Measurements from ENCODE around the gene DENND5A.

Gene DENND5A

DNA sequence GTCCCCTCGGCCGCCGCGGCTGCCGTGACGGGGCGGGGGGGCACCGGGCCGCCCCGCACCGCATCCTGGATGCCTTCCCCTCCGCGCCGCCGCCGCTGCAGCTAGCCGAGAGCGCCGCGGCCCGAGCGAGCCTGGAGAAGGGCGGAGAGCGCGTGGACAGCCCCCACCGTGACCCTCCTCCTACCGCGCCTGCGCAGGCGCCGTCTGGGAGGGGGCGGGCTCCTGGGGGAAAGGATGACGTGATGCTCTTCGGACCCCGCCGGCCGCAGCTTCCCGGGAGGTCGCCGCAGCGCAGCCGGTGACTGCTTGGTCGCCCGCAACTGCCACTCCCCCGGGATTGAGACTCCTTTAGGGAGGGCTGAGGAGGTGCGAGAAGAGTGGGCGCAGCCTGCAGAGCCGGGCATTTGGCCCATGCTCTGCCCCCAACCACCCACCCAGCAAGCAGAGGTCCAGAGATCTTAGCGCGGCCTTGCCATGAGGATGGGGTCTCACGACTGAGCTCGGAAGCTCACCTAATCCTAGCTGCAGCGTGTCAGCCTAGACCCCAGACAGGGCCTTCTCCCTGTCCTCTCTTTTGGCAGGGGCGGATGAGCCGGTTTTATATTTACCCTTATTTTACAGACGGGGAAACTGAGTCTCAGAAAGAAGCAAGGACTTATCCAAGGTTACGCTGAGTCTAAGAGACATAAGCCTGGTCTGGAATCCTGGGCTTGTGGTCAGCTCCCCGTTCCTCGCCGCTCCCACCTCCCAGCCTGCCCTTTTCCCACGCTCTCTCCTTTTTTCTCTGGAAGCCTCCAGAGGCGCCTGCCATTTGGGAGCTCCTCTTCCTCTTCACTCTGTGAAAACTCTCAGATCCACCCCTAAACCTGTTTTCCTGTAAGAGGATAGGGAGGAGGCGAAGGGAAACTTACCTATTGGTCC lies at the start of gene DENND5A:
Gene DENND5A, minus strand, starts transcription at position 140 of the 921 bp plus-strand sequence. CDS start 281 bp downstream, outside the sequence.
- DNase-seq, result peak; percentile 81

DNA sequence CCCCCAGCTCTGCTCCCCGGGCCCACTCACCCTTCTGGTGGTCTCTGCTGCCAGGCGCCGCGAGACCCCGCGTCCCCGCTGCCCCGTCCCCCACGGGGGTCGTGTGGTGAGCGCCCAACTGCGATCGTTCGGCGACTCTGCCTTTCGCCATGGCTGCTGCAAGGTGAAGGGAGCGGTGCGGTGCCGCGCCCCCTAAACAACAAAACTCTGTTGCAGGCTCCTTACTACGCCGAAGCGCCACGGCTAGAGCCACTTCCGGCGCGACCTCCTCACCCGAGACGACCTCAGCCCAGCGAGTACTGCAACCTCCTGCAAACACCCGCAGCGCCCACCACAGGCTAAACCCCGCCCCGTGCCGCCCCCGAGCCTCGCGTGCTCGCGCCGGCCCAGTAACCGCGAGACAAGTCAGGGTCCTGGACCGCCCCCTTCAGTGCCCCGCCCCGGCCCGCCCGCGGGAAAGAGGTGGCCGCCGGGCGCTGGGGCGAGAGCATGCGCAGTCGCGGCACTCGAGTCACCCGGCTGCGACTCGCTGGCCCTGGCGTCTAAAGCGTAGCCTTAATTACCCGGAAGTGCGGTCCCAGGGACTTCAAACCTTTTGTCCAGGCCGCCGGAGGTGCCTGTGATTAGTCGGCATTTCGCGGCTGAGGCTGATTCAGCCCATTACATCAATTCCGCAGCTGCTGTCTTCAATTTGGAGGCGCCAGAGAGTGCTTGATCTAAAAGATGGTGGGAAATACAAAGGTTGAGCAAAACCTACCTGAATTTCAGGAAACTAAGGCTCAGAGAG lies 49.3 kb upstream of the DENND5A start, which contains the start of gene TMEM41B:
Gene TMEM41B, minus strand, starts transcription at position 303 of the 787 bp plus-strand sequence. Its CDS starts 152 bp downstream, at position 151.
- DNase-seq, result peak; percentile 99

DNA sequence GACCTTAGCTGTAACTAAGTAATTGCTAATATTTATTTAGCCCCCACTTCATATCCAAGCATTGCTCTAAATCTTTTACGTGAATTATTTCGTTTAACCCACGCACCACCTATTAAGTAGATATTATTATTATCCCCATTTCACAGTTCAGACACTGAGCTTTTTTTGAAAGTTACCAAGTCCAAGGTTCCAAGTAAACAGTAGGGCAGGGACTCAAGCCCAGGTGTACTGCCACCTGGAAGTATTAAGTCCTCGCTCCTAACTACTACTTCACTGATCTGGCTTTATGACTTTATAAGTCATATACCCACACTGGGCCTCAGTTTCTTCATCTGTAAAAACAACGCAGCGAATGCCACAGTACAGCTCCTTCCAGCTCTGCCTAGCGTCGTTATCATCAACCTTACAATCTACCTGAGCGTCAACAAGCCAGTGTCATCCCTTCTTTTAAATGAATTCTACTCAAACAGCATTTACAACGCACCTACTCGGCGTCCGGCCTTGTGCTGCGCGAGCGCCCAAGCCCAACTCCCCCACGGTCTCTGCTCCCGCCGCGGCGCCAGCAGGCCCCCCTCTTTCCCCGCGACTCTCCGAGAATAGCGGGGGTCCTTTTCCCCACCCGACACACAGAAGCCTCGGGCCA lies 48.6 kb upstream of the DENND5A start:
- DNase-seq, result peak; percentile 17

DNA sequence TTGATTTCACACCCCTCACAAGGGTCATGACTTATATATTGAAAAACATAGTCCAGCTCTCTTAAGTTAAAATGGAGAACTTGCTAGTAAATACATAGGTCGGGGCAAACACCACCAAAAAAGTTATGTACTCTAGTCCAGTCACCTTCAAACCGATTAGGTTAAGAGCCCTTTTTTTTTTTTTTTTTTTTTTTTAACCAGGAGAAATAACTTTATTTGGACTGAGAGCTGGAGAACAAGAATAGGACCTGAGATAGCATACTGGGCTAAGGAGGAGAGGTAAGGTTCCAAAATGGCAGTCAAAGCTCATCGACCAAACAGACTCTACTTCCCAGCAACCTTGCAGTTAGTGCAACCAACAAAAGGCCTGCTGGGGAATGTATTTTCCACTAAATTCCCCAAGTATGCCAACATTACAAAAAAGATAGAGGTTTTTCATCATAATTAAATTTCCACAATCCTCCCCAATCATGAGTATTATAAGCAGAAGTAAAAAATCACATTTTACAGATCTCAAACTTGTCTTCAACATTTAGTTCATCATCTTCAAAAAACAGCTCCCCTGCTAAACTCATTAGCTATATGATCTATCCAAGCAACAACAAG lies 45.4 kb upstream of the DENND5A start:
- DNase-seq, result no peak

DNA sequence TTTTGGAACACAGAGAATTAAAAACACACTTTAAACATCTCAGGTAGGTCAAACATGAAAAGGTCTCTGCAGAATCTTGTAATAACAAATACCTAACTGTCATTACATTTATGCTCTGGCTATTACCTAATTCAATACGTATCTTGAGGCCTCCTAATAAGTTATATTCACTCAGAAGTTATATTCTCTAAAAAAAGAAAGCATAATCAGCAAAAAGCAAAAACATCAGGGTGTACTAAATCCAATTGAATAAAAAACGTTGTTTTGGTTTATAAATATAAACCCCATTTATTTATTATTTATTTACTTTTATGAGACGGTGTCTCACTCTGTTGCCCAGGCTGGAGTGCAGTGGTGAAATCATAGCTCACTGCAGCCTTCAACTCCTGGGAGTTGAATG lies 39.0 kb upstream of the DENND5A start:
- no peak for DNase-seq

DNA sequence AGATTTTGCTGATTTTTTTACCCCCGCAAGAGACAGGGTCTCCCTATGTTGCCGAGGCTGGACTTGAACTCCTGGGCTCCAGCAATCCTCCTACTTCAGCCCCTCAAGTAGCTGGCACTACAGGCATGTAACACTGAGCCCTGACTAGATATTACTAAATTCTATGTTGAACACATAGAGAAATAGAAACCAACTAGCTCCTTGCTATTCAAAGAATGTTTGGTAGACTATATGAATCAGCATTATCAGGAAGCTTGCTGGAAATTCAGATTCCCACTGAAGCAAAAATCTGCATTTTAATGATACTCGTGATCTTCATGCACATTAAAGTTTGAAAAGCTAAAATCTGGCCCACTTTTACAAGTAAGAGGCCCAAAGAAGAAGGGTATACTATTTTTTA lies 37.3 kb upstream of the DENND5A start:
- DNase-seq, result no peak

DNA sequence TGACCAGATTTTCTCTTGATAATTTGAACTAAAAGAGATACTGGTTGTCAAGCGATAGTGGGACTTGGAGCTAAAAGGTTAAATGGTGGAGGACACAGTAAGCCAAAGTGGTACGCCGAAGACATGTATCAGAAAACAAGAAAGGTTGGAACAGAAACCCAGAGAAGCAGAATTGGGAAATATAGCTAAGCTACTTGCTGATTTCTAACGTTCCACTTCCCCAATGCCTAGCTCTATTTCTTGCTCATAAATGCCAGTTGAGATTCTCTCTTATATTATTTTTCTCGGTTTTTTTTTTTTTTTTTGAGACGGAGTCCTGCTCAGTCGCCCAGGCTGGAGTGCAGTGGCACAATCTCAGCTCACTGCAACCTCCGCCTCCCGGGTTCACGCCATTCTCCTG lies 36.6 kb upstream of the DENND5A start:
- DNase-seq, result no peak

DNA sequence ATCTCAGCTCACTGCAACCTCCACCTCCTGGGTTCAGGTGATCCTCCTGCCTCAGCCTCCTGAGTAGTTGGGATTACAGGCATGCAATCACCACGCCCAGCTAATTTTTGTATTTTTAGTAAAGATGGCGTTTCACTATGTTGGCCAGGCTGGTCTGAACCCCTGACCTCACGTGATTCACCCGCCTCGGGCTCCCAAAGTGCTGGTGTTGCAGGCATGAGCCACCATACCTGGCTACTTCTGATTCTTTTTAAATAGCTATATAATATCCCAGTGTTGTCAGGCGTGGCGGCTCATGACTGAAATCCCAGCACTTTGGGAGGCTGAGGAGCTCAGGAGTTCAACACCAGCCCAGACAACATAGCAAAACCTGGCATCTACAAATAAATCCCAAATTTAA lies 28.5 kb upstream of the DENND5A start:
- DNase-seq, result no peak

DNA sequence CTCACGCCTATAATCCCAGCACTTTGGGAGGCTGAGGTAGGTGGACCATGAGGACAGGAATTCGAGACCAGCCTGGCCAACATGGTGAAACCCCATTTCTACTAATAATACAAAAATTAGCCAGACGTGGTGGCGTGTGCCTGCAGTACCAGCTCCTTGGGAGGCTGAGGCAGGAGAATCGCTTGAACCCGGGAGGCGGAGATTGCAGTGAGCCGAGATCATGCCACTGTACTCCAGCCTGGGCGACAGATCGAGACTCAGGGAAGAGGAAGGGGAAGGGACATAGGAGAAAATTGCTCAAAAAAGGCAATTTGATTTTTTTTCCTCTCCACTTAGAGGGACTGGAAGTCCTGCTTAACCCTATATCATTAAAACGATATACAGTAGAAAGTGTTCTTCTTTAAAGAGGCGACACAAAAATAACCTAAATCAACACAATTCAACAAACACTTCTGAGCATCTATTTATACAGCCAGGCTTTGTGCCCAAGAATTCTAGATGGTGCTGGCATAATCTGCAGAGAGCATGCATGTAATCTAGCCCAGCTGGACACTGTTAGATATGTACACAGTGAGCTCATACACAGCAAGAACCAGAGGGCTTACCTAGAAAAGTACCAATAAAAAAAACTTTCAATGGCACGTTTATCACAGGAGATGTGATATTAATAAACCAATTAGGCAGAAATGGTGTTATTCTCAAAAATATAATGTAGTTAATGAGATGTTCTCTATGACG lies 20.9 kb upstream of the DENND5A start:
- no peak for DNase-seq

DNA sequence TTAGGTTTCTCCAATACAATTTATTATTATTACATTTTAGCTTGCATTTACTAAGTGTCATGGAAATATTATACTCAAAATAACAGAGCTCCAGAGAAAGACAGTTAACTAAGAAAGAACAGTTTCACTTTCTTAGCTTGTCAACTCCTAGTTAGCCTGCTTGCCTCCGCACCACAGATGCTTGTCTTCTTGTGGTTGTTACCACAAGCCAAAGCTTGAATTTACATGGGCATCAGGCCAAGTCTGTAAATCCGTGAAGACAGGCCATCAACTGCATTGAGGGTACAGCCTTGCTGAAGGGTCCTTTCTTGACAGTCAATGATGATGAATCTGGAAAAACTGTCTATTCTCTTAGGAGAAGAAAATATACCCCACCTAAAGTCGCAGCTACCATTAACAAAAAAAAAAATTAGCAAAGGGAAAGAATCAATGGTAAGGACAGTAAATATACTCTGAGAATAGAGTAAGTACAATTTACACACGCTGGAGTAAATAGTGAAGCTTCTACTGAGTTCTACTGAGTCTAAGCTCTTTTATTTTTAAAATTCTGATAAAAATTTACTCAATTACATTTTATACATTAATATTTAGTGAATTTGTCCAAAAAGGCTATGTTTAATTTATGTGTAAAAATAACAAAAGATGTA lies 15.6 kb upstream of the DENND5A start:
- DNase-seq, result no peak

DNA sequence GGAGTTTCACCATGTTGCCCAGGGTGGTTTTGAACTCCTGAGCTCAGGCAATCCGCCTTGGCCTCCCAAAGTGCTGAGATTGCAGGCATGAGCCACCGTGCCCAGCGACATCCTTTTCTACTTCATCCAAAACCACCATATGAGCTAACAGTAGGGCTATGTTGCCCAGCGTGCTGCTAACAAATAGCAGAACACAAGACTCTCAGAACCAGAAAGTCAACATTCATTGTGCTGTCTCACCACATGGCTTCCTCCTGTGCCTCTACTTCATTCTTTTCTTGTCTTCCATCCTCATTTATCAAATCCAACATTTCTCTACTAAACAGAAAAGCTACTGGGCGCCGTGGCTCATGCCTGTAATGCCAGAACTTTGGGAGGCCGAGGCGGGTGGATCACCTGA lies 12.0 kb upstream of the DENND5A start:
- no peak for DNase-seq

DNA sequence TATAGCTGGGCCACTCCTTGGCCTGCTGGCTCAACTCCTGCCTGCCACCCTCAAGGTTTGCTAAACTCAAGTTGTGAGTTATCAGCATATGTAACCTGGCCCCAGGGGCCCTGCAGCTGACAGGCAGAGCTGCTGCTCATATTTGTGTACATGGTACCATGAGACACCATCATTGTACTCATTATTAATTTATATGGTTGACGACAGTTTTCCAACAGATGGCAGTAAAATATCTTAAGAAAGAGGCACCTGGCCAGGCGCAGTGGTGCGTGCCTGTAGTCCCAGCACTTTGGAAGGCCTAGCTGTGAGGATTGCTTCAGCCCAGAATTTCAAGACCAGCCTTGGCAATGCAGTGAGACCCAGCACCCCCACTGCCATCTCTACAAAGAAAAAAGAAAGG lies 11.4 kb upstream of the DENND5A start:
- DNase-seq, result no peak

DNA sequence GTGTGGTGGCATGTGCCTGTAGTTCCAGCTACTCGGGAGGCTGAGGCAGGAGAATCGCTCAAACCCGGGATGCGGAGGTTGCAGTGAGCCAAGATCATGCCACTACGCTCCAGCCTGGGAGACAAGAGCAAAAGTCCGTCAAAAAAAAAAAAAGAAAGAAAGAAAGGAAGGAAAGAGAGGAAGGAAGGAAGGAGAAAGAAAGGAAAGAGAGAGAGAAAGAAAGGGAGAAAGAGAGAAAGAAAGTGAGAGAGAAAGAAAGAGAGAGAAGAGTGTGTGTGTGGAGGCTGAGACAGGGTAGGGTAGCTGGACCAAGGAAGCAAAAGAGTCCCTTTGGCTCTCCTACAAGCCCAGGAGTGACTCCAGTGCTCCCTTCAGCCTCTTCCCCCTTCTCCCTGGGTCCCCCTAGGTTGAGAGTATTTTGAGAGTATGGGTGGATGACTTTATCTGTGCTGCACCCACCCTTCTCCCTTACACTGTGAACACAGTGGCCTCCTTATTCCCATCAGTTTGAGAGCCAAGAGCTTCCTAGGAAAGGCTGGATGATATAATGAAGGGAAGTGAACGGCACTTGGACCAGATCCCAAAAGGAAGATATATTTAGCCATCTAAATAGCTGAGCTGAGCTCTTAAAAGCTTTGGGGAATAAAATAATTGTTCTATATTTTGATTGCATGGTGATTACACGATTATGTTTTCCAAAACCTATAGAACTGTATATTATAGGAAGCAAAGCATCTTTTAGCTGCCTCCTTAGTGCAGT lies 9.5 kb upstream of the DENND5A start:
- DNase-seq, result no peak

DNA sequence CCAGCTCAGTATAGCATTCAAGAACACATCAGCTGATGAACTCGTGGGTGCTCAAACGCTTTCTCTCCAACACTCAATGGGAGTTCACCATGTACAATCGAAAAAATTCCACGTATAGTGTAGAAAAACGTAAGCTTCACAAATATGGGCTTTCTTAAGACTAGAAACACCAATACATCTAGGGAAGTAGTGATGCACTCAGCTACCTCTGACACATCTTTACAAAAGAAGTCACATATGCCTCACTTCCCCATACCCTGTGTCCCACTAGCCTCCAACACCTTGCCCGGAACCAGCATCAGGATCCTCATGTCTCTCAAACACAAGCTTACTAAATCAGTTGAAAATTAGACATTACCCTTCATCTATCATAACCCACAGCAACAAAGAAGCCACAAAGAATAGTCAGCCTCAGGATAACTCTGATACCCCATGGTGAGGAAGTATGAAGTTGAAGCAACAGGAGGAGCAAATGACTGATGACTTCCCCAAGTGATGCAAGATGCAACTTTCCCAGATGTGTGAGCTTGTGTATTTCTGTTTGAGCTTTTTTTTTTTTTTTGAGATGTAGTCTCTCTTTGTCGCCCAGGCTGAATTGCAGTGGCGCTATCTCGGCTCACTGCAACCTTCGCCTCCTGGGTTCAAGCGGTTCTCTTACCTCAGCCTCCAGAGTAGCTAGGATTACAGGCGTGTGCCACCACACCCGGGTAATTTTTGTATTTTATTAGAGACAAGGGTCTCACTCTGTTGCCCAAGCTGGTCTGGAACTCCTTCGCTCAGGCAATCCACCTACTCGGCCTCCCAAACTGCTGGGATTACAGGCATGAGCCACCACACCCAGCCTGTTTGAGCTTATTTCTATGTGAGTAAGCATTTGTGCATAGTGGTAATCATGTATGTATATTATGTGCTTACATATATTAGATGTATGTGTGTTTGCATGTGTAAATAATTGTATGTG lies 8.5 kb upstream of the DENND5A start:
- DNase-seq, result peak; percentile 51

DNA sequence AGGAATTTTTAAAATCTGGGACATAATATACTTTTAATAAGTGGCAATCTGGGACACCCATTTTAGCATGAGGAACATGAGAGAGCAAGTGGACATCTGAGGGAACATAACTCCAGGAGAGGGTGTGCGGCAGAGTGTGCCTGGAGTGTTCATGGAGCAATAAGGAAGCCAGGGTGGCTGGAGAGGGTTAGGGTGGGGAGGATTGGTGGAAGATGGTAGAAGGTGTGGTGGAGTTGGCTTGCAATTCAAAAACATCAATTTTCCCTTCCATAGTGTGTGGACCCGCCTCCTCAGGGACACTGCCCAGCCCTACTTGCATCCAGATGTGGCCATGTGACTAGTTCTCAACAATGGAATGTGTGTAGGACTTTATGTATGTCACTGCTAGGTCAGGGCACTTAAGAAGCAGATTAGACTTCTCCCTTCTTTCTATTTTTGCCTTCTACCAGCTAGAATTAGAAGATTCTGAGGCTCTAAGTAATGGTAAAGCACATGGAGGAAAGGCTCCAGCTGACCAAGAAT lies 4.4 kb upstream of the DENND5A start:
- no peak for DNase-seq

DNA sequence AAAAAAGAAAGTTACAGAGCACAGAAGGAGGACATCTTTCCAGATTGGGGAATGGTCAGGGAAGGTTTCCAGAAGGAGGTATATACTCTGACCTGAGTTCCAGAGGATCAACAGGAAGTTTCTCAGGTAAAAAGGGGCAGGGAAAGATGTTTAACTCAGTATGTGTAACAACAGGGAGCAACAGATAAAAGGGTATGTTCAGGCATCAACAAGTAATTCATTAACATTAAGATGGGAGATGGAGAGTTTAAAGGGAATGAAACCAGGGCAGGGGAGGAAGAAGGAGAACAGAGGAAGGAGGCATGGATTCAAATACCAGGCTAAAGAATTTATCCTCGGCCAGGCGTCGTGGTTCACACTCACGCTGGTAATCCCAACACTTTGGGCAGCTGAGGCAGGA lies 2.5 kb upstream of the DENND5A start:
- no peak for DNase-seq

DNA sequence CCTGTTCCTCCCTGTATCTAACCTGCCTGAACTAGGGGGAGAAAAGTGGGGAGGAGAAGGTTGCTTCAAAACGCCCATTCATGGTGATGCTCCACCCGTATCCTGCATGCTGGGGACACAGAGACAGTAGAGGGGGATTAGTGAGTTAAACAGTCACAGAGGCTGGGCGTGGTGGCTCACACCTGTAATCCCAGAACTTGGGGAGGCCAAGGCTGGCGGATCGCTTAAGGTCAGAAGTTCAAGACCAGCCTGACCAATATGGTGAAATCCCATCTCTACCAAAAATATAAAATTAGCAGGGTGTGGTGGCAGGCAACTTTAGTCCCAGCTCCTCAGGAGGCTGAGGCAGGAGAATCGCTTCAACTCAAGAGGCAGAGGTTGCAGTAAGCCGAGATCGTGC lies 1.8 kb upstream of the DENND5A start:
- no peak for DNase-seq

DNA sequence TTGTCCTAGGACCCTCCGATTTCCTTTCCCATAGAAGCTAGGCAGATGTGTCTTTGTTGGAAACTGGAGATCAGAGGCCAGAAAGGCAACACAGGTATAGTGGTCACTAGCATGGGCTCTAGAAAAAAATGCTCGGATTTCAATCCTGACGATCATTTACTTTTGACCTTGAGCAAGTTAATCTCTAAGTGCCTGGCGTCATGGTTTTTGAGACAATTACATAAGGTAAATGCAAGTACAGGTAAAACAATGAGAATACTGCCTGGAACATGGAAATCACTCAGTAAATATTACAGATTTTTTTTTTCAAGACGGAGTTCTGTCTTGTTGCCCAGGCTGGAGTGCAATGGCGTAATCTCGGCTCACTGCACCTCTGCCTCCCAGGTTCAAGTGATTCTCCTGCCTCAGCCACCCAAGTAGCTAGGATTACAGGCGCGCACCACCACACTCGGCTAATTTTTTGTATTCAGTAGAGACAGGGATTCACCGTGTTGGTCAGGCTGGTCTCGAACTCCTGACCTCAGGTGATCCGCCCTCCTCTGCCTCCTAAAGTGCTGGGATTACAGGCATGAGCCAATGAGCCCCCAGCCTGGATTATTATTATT lies 1.1 kb upstream of the DENND5A start:
- DNase-seq, result no peak
